Jurkat, Clone E6-1 (cell line): Measurements from ENCODE around the gene BARX2.
A peak's percentile ranks its signal among the peaks of the same experiment; 100 is the strongest.

Experiments
- DNase-seq: peaks from one replicate; pipeline ENCODE4 v3.0.0-alpha.2; 2011; ENCODE audit warnings: low read depth, low spot score
- H3K4me3 ChIP-seq: 2 replicates; pipeline ENCODE4 v1.5.1; 2011; ENCODE audit warnings: mild to moderate bottlenecking, low read length, control low read depth, moderate library complexity

BARX2 gene

DNA sequence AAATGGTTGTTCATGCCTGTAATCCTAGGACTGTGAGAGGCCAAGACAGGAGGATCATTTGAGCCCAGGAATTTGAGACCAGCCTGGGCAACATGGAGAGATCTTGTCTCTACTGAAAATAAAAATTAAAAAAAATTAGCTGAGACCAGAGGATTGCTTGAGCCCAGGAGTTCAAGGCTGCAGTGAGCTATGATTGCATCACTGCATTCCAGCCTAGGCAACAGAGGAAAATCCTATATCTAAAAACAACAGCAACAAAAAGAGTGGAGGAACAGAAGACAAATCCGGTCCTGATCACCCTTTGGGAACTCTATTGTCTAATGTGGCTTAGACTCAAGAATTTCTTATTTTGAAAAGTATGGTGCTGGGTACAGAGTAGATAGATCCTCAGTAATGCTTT lies 17.3 kb downstream of the BARX2 start:
- no peak overlapping the region for H3K4me3 ChIP-seq
- DNase-seq, result no peak

DNA sequence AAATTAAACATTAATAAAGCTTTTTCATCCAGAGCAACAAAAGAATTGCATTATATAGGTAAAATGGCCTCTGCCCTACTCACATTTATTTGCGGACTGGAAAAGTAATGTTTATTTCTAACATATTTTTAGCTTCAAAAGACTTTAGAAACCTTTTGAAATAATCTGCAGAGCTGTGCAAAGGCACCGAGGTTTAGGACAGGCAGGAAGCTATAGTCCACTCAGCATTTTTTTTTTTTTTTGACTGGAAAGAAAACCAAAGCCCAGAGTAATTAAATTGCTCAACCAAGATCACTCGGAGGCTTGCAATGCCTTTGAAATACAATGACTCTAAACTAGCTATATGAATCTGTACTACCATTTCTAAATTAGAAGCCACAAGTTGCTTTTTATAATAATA lies 19.1 kb downstream of the BARX2 start:
- H3K4me3 ChIP-seq, result no peak overlapping the region
- DNase-seq, result no peak

DNA sequence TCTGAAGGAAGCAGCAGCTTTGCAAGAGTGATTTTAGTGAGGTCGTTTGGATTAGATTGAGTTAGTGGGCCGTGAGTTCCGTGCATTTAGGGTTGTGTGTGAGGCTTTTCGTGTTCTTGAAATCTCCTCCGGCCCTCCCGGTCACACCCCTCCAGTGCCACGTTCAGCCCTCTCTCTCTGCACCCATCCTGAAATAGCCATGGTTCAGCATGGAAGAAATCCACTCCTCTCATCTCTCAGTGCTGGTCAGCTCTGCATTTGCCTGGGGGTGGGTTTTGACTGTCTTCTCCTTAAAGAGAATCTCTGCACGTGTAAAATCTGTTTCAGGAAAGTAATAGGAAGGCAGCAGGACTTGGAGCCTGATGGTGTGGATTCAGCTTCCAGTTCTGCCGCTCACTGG lies 19.8 kb downstream of the BARX2 start:
- DNase-seq, result no peak

DNA sequence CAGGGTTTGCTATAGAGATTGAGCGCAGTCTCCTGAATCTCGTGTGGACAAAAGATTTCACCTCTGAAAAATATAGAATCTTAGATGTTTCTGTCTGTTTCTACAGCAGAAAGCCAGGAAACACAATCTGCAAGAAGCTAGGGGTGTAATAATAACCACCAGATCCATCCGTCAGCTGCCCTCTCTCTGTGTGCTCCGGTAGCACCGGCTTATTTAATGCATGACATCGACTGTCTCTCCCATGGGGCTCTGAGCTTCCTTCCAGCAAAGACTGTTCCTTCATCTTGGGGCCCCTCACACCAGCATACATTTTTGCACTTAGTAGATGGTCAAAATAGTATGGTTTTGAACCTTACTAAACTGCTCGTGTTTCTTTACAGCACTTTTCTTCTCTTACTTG lies 20.2 kb downstream of the BARX2 start:
- no peak overlapping the region for H3K4me3 ChIP-seq
- DNase-seq, result no peak

More for the DNA sequence above, 19.8 kb downstream of the BARX2 start:
- H3K4me3 ChIP-seq, result no peak overlapping the region

DNA sequence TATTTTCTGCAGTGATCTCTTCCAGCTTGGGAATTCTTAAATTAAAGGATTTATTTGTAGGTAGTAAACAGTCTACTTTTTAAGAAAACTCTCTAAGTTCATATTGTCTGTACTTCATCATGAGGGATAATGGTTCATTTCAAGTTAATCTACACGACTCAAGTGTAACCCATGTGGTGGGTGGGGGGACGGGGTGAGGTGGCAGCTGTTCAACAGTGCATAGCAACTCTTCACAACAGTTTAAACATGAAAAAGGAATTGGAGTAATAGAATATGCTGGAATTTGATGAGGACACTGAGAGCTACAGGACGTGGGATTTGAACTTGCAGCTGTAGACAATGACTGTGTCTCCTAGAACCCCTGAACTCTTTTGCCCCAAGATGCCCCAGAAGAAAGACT lies 20.8 kb downstream of the BARX2 start:
- H3K4me3 ChIP-seq, result no peak overlapping the region
- no peak for DNase-seq

DNA sequence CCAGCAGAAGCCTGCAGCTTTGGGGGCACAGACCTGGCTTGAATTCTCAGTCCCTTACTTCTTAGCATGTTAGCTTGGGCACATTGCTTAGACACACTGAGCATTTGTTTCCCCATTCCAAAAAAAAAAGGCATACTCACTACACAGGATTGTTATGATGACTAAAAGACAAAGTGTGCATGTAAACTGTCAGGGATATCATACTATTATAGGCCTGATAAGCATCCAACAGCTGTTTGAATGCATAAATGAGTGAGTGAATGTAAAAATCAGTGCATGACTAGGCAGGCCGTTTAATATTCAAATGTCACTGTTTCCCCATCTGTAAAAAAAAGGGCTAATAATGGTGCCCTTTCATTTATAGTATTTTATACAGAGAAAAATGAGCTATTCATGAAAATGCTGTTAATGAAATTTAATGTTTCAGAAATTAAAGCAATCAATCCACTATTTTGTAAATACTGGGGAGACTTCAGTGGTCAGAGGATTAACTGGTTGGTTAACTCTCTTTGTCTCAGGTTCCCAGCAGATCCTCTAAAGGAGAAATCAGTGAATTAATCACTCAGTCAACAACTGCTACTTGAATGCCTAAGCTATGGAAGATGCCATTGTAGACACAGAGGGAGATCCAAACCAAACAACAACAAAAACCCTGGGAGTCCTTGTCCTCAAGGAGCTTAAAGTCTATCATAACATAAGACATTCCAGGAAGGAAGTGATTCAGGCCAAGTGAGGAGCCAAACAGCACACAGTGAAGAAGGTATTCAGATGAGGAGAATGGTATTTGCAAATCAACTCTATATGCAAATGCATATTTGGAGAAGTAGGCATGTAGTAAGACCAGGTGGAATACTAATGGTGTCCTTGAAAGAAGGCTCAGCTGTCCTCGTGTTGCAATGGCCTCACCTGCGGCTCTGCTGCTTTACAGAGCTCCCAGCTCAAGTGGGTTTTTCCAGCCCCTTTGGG lies 26.8 kb downstream of the BARX2 start:
- DNase-seq, result no peak
- no peak overlapping the region for H3K4me3 ChIP-seq

DNA sequence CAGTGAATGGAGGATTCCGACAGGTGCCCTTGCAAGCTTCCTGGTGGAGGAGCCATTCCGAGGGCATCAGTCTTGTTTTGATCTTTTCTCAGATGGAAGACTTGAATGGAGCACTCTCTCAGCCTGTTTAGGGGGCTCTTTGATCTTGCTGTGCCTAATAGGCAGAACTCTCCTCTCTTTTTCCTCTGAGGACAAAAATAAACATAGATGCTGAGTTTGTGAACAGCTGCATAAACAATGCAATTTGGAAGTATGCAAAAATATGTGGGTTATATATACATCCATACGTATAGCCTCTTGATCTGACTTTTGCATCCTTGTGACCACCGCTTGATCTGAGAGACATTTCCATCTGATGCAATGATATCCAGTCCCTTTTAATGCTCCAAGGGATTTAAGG lies 29.1 kb downstream of the BARX2 start:
- DNase-seq, result no peak
- no peak overlapping the region for H3K4me3 ChIP-seq

DNA sequence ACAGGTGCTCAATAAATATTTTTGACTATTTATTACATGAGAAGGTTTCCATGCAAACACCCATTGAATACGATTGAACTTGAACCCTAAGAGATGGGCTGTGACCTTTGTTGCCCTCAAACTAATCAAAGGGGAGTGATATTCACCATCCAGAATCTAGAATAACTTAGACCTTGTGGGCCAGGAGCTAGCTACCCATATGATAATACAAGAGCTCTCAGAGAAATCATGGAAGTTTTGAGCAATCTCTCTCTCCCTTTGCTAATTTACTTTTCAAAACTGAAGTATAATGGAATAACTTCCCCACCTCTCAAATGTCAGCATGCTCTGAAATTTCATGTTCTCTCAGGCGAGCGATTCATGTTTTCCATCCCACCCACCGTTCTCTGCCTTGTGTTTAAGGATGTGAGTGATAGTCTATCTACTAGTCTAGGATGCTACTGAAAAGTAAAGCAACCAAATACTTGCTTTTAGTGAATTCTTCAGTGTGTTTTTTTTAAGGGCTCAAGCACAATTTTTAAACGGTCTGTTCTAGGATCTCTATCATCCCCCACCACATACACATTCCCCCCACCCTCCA lies 33.3 kb downstream of the BARX2 start:
- no peak overlapping the region for H3K4me3 ChIP-seq
- DNase-seq, result no peak

DNA sequence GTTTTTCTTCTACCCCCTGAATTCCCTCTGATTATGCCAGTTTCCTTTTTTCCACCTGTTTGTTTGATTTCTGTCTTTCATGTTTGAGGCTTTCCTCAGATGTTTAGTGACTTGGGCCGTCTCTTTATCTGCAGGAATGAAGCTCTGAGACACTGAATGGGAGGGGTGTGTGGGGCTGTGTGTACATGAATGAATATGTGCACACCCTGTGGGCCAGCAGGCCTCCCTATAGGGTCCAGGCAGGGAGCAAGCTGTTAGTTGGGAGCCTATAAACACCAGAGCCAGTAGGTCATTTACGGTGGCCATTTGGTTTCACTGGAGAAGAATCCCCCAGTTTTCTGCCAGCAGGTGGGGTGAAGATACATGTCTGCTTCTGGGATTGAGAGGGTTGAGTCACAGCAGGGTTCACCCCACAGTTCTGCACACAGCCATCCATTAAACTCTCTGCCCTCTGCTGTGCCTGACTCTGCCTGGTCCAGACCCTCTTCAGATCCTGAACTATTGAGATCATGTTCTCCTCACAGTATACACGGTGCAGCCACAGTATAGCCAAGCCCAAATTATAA lies 34.8 kb downstream of the BARX2 start:
- peak; percentile 4 for DNase-seq
- H3K4me3 ChIP-seq, result no peak overlapping the region

DNA sequence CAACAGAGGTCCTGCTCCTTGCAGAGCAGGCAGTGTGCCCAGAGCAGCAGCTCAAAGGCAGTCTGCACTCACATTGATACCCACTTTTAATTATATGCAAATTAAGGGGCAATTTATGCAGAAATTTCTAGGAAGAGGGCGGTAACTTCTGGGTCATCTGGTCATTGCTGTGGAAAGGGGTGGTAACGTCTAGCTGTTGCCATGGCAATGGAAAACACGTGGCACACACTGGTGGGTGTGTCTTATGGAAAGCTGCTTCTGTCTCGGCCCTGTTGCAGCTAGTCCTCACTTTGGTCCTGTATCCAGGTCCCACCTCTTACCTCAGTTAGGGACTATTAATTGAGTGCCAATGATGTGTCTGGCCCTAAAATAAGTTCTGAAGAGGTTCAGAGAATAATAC lies 36.8 kb downstream of the BARX2 start:
- no peak overlapping the region for H3K4me3 ChIP-seq
- DNase-seq, result no peak

DNA sequence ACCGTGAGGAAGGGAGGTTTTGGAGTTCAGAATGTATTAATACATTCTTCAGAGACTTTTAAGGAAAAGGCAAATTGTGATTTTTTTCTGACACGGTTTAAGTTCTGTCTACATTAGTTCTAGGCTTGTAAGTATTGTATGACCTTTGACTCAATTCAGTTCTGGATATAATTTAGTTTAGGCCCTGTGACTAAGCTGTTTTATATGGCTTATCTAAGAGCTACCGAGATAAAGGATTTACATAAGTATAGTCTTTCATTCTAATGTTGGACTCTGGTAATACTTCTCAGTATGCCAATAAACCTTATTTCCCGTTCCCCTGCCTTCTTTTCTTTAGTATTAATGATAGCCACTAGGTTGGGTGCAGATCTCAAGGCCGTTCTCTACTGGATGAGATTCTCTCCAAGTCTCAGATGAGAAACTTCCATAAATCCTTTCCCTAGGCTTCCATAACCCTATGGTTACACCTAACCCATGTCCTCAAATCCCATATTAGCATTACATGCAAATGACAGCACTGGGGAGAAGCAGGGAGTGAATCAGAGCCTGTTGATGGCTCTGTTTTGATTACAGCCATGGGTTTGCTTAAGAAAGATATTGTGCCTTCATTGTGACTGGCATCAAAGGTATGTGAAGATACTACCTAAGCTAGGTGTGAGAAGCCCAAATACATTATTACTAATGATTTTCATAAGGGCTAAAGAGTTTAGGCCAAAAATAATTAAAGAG lies 38.7 kb downstream of the BARX2 start:
- no peak for DNase-seq
- H3K4me3 ChIP-seq, result no peak overlapping the region

DNA sequence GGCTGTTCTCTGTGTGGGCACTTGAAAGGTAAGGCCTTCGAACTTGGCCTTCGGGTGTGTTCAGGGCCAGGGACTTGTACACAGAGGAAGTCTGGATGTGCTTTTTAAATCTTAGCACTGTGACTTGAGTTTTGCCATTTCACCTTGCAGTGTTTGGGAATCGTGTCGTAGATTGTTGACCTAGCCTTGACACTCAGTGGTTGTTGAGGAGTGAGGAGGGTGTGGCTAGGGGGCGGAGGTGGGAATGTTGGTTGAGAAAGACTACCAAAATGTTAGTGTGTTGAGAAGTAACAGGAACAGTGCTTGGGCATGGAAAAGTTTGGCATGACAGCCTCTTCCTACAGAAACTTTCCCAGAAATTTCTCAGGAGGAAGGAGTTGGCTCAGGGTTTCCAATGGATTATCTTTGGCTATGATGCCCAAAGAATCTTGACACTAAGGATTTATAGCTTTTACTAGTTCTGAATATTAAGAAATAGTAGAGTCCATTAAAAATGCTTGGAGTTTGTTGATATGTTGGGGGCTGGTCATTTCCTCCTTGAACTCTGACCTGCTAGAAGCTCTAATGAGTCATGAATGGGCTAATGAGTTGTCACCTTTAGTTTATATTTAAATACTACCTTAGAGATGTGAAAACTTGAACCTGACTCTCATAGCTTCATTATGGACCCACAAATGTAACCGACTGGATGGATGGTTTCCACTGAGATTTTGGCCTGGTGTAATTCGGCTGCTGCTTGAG lies 40.6 kb downstream of the BARX2 start:
- H3K4me3 ChIP-seq, result no peak overlapping the region
- no peak for DNase-seq

DNA sequence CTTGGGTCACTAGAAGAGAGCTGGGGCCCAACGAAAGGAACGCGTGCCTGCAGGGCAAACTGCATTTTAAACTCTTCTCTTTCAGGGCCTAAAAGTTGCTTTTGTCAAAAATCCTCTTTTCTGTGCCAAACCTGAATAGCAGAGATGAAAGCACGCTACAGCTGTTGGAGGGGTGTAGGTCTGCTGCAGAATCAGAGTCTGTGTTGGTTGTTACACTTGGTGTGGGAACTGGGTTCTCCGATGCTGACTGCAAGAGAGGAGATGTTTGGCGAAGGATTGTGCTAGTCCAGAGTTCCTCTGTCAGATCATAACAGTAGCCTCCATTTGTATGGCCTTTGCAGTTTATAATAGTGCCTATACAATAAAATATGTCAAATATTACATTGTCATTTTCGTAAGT lies 41.8 kb downstream of the BARX2 start:
- no peak overlapping the region for H3K4me3 ChIP-seq
- no peak for DNase-seq

DNA sequence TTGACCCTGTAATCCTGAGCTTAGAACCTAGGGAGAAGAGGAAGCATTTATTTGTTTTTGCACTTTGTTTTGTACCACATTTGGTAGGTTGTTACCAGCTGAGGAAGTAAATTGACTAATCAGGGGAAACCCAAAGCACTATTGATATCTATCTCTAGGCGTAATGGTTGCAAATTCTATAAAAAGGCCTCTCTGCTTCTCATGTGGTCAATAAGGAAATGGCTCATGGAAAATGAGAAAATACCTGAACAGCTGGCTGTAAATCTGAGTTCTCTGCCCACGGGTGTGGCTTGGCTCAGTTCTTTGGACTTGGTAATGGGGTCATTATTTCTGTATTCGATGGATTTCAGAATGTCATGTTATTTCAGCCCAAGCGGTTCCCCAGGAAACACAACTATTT lies 42.4 kb downstream of the BARX2 start:
- DNase-seq, result no peak
- H3K4me3 ChIP-seq, result no peak overlapping the region

DNA sequence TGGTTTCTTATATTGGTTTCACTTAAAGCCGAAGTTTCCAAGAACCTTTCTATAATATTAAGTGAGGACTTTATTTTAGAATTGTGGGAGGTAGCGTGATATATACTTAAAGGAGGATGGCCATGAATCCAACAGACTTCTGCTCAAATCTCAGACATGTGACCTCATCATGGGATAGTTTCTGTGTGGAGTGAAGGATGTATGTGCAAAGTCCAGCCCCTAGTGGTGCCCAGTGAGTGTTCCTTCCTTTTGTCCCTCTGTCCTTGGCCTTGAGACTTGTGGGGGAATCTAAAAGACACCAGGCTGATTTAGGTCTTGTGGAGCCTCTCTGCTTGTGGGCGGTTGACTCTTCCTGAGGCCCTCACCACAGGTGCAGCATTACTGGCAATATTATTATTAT lies 43.7 kb downstream of the BARX2 start:
- no peak overlapping the region for H3K4me3 ChIP-seq
- no peak for DNase-seq

DNA sequence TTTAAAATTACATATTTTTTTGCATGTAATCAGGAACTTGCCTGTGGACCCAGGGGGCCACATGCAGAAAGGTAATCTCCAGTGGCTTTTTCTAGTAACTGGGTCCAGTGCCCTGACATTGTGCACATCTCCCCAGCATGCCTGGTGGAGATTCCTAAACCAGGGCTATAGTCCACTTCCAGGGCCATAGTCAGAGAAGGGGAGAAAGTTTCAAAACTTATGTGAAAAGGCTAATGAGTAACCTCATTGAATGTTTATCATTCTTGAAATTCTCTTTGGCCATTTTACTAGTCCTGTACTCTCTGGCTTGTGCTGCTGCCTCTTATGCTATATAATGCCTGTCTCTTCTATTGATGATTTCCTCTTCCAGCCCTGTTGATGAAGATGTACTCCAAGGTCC lies 47.8 kb downstream of the BARX2 start:
- DNase-seq, result no peak
- no peak overlapping the region for H3K4me3 ChIP-seq

DNA sequence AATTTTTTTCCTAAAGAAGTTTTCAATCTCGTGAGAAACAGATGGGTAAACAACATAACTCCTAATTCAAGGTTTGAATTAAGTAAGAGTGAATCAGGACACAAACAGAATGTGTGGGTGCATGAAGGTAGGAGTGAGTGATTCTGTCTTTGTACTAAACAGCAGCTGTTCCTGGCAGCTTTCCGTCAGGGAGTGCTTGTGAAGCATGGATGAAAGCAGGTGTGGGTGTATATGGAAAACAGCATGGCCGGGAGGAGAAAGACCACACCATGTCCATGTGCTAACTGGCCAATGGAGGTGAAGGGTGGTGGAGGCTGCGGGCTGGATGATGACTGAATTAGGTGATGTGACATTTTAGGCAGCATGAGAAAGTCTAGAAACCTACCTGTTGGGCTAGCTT lies 49.6 kb downstream of the BARX2 start:
- H3K4me3 ChIP-seq, result no peak overlapping the region
- DNase-seq, result no peak

DNA sequence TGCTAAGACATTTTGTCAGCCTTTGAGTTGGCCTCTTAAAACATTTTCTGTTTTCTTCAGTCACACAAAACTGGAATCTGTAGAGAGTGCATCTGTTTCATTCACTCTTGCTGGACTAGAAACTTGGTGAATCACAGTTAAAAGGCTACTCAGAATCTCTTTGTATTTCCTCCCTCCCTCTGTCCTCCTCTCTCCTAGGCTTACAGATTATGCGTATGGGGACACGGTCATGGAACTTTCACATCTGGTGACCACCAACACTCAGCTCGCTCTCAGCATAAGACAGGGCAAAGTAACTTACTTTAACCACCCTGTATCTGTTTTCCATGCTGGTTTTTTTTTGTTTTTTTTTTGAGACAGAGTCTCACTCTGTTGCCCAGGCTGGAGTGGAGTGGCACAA lies 50.4 kb downstream of the BARX2 start:
- no peak for DNase-seq
- no peak overlapping the region for H3K4me3 ChIP-seq

DNA sequence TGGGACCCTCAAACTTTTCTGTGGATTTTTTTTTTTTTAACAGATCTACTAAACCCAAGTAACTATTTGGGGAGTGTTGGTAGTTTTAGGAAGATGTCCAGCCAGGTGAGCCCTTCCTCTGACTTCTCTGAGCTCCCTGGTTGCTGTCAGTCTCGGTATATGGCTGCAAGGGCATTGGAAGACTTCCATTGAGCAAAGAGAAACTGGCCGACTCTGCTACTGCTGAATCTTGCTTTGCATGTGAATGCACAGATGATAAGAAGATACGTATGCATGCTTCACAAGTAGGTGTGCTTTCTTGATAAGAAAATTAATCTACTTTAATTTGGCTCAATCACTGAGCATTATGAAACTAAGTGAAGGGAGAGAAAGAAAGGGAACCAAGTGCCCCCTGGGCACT lies 51.1 kb downstream of the BARX2 start:
- H3K4me3 ChIP-seq, result no peak overlapping the region
- no peak for DNase-seq
